DOHH2 (cell line): ENCODE results near the gene GFPT2.

ENCODE experiments used
- EZH2phosphoT487 ChIP-seq: fragments of 200-600 bp; sonication (generic); IDR thresholded peaks from 2 replicates; pipeline ENCODE4 v1.6.1; 2017; ENCODE audit warnings: borderline replicate concordance, mild to moderate bottlenecking, antibody characterized with exemption, low read length, moderate library complexity, mixed read lengths
- TF ChIP-seq, protein P1 (sequence below): fragments of 200-600 bp; sonication (generic); IDR thresholded peaks from one replicate; pipeline ENCODE4 v1.5.1; 2014; ENCODE audit warnings: antibody characterized with exemption, mild to moderate bottlenecking, low read depth, low read length; ENCODE audit not compliant: poor library complexity, severe bottlenecking

DNA sequence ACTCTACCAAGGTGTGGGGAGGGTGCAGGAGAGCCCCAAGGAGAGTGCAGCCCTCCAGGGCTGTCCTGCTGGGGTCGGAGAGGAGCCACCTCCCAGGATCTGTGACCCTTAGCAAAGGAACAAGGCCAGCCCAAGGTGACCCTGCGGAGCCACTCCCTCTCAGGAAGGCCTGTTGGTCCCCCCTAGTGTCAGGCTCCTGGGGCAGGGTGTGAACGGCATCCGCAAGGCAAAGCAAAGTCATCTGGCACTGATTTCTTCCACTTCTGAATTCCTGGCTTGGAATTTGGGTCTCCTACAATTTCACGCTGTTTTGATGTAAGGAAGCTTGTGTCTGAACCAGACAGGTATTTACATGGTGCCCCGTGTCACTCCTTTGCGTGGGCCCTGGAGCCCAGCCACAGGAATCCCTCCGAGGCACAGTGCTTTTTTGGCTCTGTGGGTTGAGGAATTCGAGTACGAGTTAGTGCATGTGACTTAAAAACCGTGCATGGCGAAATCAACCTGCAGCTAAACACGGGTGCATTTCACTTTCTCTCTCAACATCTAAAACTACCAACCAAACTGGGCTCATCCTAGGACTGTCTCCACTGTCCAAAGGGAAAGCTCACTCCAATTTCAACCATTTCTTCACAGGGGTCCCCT lies 24.5 kb upstream of the GFPT2 start:
- TF ChIP-seq, protein P1, sequence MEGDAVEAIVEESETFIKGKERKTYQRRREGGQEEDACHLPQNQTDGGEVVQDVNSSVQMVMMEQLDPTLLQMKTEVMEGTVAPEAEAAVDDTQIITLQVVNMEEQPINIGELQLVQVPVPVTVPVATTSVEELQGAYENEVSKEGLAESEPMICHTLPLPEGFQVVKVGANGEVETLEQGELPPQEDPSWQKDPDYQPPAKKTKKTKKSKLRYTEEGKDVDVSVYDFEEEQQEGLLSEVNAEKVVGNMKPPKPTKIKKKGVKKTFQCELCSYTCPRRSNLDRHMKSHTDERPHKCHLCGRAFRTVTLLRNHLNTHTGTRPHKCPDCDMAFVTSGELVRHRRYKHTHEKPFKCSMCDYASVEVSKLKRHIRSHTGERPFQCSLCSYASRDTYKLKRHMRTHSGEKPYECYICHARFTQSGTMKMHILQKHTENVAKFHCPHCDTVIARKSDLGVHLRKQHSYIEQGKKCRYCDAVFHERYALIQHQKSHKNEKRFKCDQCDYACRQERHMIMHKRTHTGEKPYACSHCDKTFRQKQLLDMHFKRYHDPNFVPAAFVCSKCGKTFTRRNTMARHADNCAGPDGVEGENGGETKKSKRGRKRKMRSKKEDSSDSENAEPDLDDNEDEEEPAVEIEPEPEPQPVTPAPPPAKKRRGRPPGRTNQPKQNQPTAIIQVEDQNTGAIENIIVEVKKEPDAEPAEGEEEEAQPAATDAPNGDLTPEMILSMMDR = no peak
- TF ChIP-seq EZH2phosphoT487 = no peak
